ENCODE data around the gene DAAM1.

Gene DAAM1

DNA sequence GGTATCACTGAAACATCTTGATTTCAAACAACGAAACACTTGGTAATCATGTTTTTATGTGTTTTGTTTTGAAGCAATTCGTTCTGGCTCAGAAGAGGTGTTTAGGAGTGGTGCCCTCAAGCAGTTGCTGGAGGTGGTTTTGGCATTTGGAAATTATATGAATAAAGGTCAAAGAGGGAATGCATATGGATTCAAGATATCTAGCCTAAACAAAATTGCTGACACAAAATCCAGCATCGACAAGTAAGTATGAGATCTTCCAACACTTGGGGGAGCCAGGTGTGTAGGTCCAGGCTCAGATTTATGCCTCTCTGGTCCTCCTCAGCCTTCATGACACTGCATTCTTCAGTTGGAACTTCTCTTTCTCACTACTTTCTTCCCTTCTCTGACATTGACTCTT lies 166.6 kb downstream of the DAAM1 start:
- Histone ChIP-seq H3K9me2 (replicated peaks; ENCODE audit: low read depth, low read length) (no peaks in the 10 kb centered on the region), H2AFZ (ENCODE audit: low read length) (no peak overlapping the region), H3K27me3 (ENCODE audit: insufficient read depth, low read length, poor library complexity, severe bottlenecking) (no peaks in the 10 kb centered on the region), H3K4me1 (ENCODE audit: insufficient read depth, low read length, poor library complexity, severe bottlenecking) (peaks cover 4% of the 10 kb centered on the region), H3F3A (ENCODE audit: low read depth) (no peaks in the 10 kb centered on the region), H3K4me3 (ENCODE audit: low read length, poor library complexity, severe bottlenecking) (no peak overlapping the region), H3K36me3 (ENCODE audit: insufficient read depth, low read length) (0 out of 2 replicates have a peak, but pooled peaks cover 4% of the 10 kb centered on the region), H3K4me2 (ENCODE audit: low read depth, low read length, poor library complexity, severe bottlenecking) (no peak overlapping the region), H3K9me3 (ENCODE audit: insufficient read depth, low read depth, low read length) (no peaks in the 10 kb centered on the region), H4K20me1 (ENCODE audit: insufficient read depth, low read length, poor library complexity, severe bottlenecking) (no peaks in the 10 kb centered on the region), H3K9ac (ENCODE audit: low read depth, low read length, poor library complexity, severe bottlenecking) (no peak overlapping the region), H3K79me2 (ENCODE audit: insufficient read depth, low read length) (no peaks in the 10 kb centered on the region)
- TF ChIP-seq EZH2phosphoT487 (IDR thresholded peaks at IDR 0.05; ENCODE audit: borderline replicate concordance): no peak
- TF ChIP-seq, protein P1, sequence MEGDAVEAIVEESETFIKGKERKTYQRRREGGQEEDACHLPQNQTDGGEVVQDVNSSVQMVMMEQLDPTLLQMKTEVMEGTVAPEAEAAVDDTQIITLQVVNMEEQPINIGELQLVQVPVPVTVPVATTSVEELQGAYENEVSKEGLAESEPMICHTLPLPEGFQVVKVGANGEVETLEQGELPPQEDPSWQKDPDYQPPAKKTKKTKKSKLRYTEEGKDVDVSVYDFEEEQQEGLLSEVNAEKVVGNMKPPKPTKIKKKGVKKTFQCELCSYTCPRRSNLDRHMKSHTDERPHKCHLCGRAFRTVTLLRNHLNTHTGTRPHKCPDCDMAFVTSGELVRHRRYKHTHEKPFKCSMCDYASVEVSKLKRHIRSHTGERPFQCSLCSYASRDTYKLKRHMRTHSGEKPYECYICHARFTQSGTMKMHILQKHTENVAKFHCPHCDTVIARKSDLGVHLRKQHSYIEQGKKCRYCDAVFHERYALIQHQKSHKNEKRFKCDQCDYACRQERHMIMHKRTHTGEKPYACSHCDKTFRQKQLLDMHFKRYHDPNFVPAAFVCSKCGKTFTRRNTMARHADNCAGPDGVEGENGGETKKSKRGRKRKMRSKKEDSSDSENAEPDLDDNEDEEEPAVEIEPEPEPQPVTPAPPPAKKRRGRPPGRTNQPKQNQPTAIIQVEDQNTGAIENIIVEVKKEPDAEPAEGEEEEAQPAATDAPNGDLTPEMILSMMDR (conservative IDR thresholded peaks at IDR 0.05; ENCODE audit: low read length): no peak

DNA sequence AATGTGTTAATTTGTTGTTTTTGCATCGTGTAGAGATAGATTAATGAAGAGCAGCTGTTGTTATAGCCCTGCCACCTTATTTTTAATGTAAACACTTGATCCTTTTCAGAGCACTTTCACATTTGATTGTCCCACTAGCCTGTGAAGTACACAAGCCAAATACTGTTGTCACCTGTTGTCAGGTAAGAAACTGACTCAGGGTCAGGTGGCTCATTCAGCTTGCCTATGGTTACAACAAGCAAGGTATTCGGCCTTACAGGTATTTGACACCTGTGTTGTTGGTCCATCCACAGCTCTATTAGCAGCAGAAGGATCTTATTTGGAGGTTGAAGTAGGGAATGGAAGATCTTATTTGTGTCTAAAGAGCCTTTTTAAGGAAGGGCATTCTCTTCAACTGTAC lies 167.8 kb downstream of the DAAM1 start:
- H3K4me3 ChIP-seq (ENCODE audit: low read length, poor library complexity, severe bottlenecking): no peak overlapping the region

DNA sequence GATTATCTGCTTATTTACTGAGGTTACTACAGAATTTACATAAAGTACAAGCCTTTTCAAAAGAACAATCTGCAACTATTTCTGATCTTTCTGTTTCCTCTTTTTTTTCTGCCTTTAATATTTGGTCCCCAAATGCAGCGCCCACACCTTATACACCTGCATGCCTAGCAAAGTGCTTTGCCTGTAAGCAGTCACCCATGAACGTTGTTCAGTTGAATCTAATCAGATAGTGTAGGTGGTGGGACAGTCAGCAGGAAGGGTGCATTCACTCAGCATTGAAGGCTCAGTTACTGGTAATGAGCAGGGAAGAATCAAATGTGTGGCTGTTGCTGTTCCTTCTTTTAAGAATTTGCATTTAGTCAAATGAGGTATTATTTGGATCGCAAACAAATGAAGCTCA lies 168.3 kb downstream of the DAAM1 start:
- Histone ChIP-seq H4K20me1 (ENCODE audit: insufficient read depth, low read length, poor library complexity, severe bottlenecking) (no peaks in the 10 kb centered on the region), H2AFZ (ENCODE audit: low read length) (no peak overlapping the region), H3K9me3 (ENCODE audit: insufficient read depth, low read depth, low read length) (no peaks in the 10 kb centered on the region), H3K4me2 (ENCODE audit: low read depth, low read length, poor library complexity, severe bottlenecking) (no peak overlapping the region), H3K4me1 (ENCODE audit: insufficient read depth, low read length, poor library complexity, severe bottlenecking) (peaks cover 4% of the 10 kb centered on the region), H3K9ac (ENCODE audit: low read depth, low read length, poor library complexity, severe bottlenecking) (no peak overlapping the region), H3F3A (ENCODE audit: low read depth) (no peaks in the 10 kb centered on the region), H3K36me3 (ENCODE audit: insufficient read depth, low read length) (0 out of 2 replicates have a peak, but pooled peaks cover 2% of the 10 kb centered on the region), H3K27me3 (ENCODE audit: insufficient read depth, low read length, poor library complexity, severe bottlenecking) (no peaks in the 10 kb centered on the region), H3K4me3 (ENCODE audit: low read length, poor library complexity, severe bottlenecking) (no peak overlapping the region), H3K9me2 (replicated peaks; ENCODE audit: low read depth, low read length) (no peaks in the 10 kb centered on the region), H3K79me2 (ENCODE audit: insufficient read depth, low read length) (no peaks in the 10 kb centered on the region)
- no peak for TF ChIP-seq EZH2phosphoT487 (IDR thresholded peaks at IDR 0.05; ENCODE audit: borderline replicate concordance)
- TF ChIP-seq, protein P1 (conservative IDR thresholded peaks at IDR 0.05; ENCODE audit: low read length): no peak

More for the DNA sequence above, 167.8 kb downstream of the DAAM1 start:
- no peaks in the 10 kb centered on the region for H3K9me3 ChIP-seq (ENCODE audit: insufficient read depth, low read depth, low read length)
- H2AFZ ChIP-seq (ENCODE audit: low read length): no peak overlapping the region
- no peaks in the 10 kb centered on the region for H3K9me2 ChIP-seq (replicated peaks; ENCODE audit: low read depth, low read length)
- TF ChIP-seq EZH2phosphoT487 (IDR thresholded peaks at IDR 0.05; ENCODE audit: borderline replicate concordance): no peak
- TF ChIP-seq, protein P1 (conservative IDR thresholded peaks at IDR 0.05; ENCODE audit: low read length): no peak
- H3K36me3 ChIP-seq (ENCODE audit: insufficient read depth, low read length): 0 out of 2 replicates have a peak, but pooled peaks cover 3% of the 10 kb centered on the region
- no peak overlapping the region for H3K9ac ChIP-seq (ENCODE audit: low read depth, low read length, poor library complexity, severe bottlenecking)
- no peaks in the 10 kb centered on the region for H3K27me3 ChIP-seq (ENCODE audit: insufficient read depth, low read length, poor library complexity, severe bottlenecking)
- H3K4me2 ChIP-seq (ENCODE audit: low read depth, low read length, poor library complexity, severe bottlenecking): no peak overlapping the region
- H3F3A ChIP-seq (ENCODE audit: low read depth): no peaks in the 10 kb centered on the region
- peaks cover 4% of the 10 kb centered on the region for H3K4me1 ChIP-seq (ENCODE audit: insufficient read depth, low read length, poor library complexity, severe bottlenecking)
- no peaks in the 10 kb centered on the region for H3K79me2 ChIP-seq (ENCODE audit: insufficient read depth, low read length)
- H4K20me1 ChIP-seq (ENCODE audit: insufficient read depth, low read length, poor library complexity, severe bottlenecking): no peaks in the 10 kb centered on the region
